Karpas-422 (cell line): ENCODE data around the gene MAGI1. TPM values are rescaled to one million over a fixed set of nuclear protein-coding genes. Genes with fewer than 3 reads are reported as not detected.

ENCODE experiments used
- DNase-seq: peaks from one replicate; pipeline ENCODE4 v3.0.0-alpha.2; 2015
- H2AFZ ChIP-seq: fragments of 200-600 bp; sonication (generic); 2 replicates; pipeline ENCODE4 v1.6.1; 2014; ENCODE audit warnings: antibody characterized with exemption, low read length, mixed read lengths
- H3K27ac ChIP-seq: fragments of 200-600 bp; sonication (generic); 2 replicates; pipeline ENCODE4 v1.5.1; 2014; ENCODE audit warnings: mild to moderate bottlenecking, low read length, moderate library complexity
- H3K27me3 ChIP-seq: fragments of 200-600 bp; sonication (generic); 2 replicates; pipeline ENCODE4 v1.6.1; 2014; ENCODE audit warnings: low read length, mixed read lengths
- H3K36me3 ChIP-seq: fragments of 200-600 bp; sonication (generic); 2 replicates; pipeline ENCODE4 v1.6.1; 2014; ENCODE audit warnings: low read length, mixed read lengths; ENCODE audit not compliant: insufficient read depth
- H3K4me1 ChIP-seq: fragments of 200-600 bp; sonication (generic); 2 replicates; pipeline ENCODE4 v1.6.1; 2014; ENCODE audit warnings: mild to moderate bottlenecking, low read length, mixed read lengths
- H3K4me2 ChIP-seq: fragments of 200-600 bp; sonication (generic); 2 replicates; pipeline ENCODE4 v1.6.1; 2014; ENCODE audit warnings: low read length, low read depth, mild to moderate bottlenecking; ENCODE audit not compliant: poor library complexity, severe bottlenecking
- H3K4me3 ChIP-seq: fragments of 200-600 bp; sonication (generic); 2 replicates; pipeline ENCODE4 v1.5.1; 2014; ENCODE audit warnings: mild to moderate bottlenecking, antibody characterized with exemption, low read length, mixed read lengths
- H3K79me2 ChIP-seq: fragments of 200-600 bp; sonication (generic); 2 replicates; pipeline ENCODE4 v1.6.1; 2014; ENCODE audit warnings: mild to moderate bottlenecking, low read length, mixed read lengths
- H3K9ac ChIP-seq: fragments of 200-600 bp; sonication (generic); 2 replicates; pipeline ENCODE4 v1.6.0; 2014; ENCODE audit warnings: low read length
- H3K9me2 ChIP-seq: fragments of 200-600 bp; sonication (generic), shearing (Covaris generic); replicated peaks from 2 replicates; pipeline ENCODE4 v1.6.0; 2014; ENCODE audit warnings: mild to moderate bottlenecking, low read length, moderate library complexity; ENCODE audit not compliant: insufficient read depth
- H3K9me3 ChIP-seq: fragments of 300-700, 200-600 bp; sonication (generic); 2 replicates; pipeline ENCODE4 v1.6.1; 2014; ENCODE audit warnings: low read length, mixed read lengths
- H4K20me1 ChIP-seq: fragments of 200-600 bp; sonication (generic); 2 replicates; pipeline ENCODE4 v1.6.1; 2014; ENCODE audit warnings: mild to moderate bottlenecking, antibody characterized with exemption, low read length, low read depth; ENCODE audit not compliant: insufficient read depth
- total RNA-seq: library from RNA; depleted of rRNA; stranded (reverse); fragments of >200 nt; shearing (Covaris generic); gene quantifications from 2 replicates; pipeline ENCODE4 v1.2.3, GENCODE V29; 2014; ENCODE audit warnings: low replicate concordance

The MAGI1 gene
- total RNA-seq, 1 experiment from 2014 or later = 0.71 TPM

DNA sequence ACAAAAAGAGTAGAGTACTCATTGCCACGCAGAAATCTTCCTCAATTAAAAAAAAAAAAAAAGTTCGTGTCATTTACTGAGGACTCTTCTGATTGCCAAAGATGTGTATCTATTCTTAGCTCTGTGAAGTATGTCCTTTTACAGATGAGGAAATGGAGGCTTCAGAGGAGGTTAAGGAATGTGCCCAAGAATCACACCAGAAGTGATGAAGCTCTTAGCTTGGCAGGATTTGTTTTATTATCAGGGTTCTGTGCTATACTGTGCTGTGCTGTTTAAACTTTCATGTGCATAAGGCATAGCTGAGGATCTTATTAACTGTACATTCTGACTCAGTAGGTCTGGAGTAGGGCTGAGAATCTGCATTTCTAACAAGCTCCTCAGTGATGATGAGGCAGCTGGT, 685.8 kb downstream of the MAGI1 start:
- Histone ChIP-seq H3K27ac (no peak overlapping the region), H3K9me3 (no peaks in the 10 kb centered on the region), H3K9me2 (no peaks in the 10 kb centered on the region), H3K4me1 (no peaks in the 10 kb centered on the region), H3K79me2 (no peaks in the 10 kb centered on the region), H4K20me1 (no peaks in the 10 kb centered on the region), H3K4me2 (no peak overlapping the region), H3K4me3 (no peak overlapping the region), H3K9ac (no peak overlapping the region), H3K36me3 (no peaks in the 10 kb centered on the region), H2AFZ (no peak overlapping the region), H3K27me3 (no peaks in the 10 kb centered on the region)
- no peak for DNase-seq

DNA sequence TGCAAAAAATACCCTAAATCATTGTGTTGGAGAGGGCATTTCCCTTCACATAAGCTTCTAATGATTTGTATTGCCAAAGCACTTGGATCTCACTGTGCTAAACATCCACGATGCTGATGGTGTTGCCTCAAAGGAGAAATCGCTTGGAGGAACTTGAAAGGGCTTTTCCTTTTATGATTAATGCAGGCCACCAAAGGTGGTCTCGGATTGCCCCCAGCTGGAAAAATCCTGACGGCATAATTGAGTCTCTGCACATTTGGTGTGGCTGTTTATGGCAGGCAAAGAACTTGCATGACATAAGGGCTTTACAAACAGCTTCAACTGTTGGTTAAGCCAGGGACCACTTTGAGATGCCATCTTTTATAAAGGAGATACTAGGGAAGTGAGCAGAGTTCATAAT, 687.0 kb downstream of the MAGI1 start:
- no peak for DNase-seq
- H3K9ac ChIP-seq = no peak overlapping the region
- H2AFZ ChIP-seq = no peak overlapping the region
- no peak overlapping the region for H3K4me3 ChIP-seq
- no peaks in the 10 kb centered on the region for H3K36me3 ChIP-seq
- no peaks in the 10 kb centered on the region for H3K27me3 ChIP-seq
- no peak overlapping the region for H3K4me2 ChIP-seq
- H3K79me2 ChIP-seq = no peaks in the 10 kb centered on the region
- H3K27ac ChIP-seq = no peak overlapping the region
- H3K9me3 ChIP-seq = no peaks in the 10 kb centered on the region
- no peaks in the 10 kb centered on the region for H4K20me1 ChIP-seq
- no peaks in the 10 kb centered on the region for H3K9me2 ChIP-seq
- no peaks in the 10 kb centered on the region for H3K4me1 ChIP-seq

DNA sequence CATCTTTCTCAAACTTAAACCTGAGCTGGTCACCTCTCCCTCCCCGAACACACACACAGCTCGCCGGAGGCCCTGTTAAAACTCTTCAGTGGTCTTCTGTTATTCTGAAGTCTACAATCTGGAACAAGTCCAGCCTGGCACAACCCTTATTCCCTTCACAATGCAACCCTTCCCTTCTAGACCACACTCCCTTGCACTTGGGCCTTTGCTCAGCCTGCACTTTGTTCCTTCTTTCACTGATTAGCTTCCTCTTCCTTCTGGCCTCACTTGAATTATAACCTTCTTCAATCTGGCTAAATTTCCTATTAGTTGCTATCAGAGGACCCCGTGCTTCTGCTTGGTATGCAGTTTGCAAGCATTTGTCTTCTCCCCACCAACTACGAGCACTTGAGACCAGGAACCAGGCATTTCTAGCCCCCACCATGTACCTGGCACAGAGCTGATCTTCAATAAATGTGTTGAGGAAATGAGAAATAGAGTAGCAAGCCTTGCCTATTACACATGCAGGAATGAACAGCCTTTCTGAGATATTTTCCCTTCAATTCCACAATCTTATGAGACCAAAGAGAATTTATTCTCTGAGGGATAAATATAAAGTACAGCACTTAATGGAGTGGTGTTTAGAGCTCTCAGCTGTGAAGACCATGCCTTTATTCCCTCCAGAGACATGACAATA, 687.8 kb downstream of the MAGI1 start:
- H3K9ac ChIP-seq = no peak overlapping the region
- no peaks in the 10 kb centered on the region for H3K9me2 ChIP-seq
- H4K20me1 ChIP-seq = no peaks in the 10 kb centered on the region
- H3K4me1 ChIP-seq = no peaks in the 10 kb centered on the region
- no peak for DNase-seq
- H3K4me3 ChIP-seq = no peak overlapping the region
- H3K79me2 ChIP-seq = no peaks in the 10 kb centered on the region
- H3K27ac ChIP-seq = no peak overlapping the region
- H3K27me3 ChIP-seq = no peaks in the 10 kb centered on the region
- H2AFZ ChIP-seq = no peak overlapping the region
- H3K36me3 ChIP-seq = no peaks in the 10 kb centered on the region
- no peak overlapping the region for H3K4me2 ChIP-seq
- no peaks in the 10 kb centered on the region for H3K9me3 ChIP-seq

DNA sequence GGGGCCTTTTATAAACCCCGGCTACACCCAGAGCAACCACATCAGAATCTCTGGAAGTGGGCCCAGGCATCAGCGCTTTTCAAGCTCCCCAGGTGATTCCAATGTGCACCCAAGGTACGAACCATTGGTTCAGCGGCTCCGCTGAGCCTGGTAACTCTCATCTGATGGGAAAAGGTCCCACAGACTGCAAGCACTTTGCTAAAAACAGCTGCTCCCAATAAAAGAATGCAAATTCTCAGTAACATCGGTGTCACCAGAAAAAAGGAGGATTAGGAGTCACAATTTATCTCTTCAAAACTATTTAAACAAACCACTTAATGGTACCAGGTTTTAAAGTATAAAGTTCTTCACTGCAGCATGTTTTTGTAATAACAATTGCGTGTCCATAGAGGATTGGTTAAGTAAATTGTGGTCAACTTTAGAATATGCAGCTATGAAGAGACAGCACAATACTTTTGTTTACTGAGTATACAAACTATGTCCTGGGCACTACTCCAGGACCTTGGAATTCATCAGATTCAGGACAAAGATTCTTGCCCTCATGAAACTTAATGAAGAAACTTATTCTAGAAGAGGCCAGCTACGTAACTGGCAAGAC, 690.2 kb downstream of the MAGI1 start:
- H3K4me2 ChIP-seq = no peak overlapping the region
- no peaks in the 10 kb centered on the region for H4K20me1 ChIP-seq
- H3K27ac ChIP-seq = no peak overlapping the region
- DNase-seq = no peak
- H3K36me3 ChIP-seq = no peaks in the 10 kb centered on the region
- no peaks in the 10 kb centered on the region for H3K4me1 ChIP-seq
- H3K9me3 ChIP-seq = no peaks in the 10 kb centered on the region
- H2AFZ ChIP-seq = no peak overlapping the region
- H3K9ac ChIP-seq = no peak overlapping the region
- H3K4me3 ChIP-seq = no peak overlapping the region
- H3K27me3 ChIP-seq = no peaks in the 10 kb centered on the region
- no peaks in the 10 kb centered on the region for H3K79me2 ChIP-seq
- H3K9me2 ChIP-seq = no peaks in the 10 kb centered on the region

DNA sequence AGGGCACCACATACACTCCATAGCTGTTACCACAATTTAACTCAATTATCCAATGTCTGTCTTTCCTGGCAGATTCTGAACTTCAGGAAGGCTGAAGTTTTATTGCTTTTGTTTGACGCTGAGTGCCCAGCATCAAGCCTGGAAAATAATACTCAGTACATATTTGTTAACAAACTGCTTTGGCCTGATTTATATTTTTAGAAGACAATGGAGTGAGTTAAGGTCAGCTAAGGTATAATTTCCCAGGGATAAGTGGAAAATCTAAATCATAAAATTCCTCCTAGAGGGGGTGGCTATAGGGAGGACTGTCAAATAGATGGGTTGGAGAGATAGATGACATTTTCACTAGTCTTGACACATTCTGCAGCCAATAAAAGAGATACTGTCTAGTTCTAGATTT, 691.6 kb downstream of the MAGI1 start:
- H3K79me2 ChIP-seq = no peaks in the 10 kb centered on the region
- no peaks in the 10 kb centered on the region for H3K4me1 ChIP-seq
- H3K27ac ChIP-seq = no peak overlapping the region
- H3K4me3 ChIP-seq = no peak overlapping the region
- no peak overlapping the region for H2AFZ ChIP-seq
- H3K9me3 ChIP-seq = no peaks in the 10 kb centered on the region
- DNase-seq = no peak
- H3K4me2 ChIP-seq = no peak overlapping the region
- H4K20me1 ChIP-seq = no peaks in the 10 kb centered on the region
- no peaks in the 10 kb centered on the region for H3K9me2 ChIP-seq
- H3K9ac ChIP-seq = no peak overlapping the region
- H3K36me3 ChIP-seq = no peaks in the 10 kb centered on the region
- H3K27me3 ChIP-seq = no peaks in the 10 kb centered on the region

DNA sequence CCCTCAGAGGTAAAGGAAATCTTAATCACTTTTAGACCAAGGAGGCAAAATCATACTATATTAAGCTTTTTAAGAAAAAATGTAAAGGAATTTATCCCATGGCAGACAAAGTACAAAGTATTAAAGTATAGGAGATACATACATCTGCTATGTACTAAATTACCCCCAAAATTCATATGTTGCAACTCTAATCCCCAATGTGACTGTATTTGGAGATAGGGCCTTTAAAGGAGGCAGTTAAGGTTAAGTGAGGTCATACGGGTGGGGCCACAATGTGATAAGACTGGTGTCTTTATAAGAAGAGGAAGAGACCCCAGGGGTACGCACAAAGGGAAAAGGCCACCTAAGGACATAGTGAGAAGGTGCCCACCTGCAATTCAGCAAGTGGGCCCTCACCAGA, 693.9 kb downstream of the MAGI1 start:
- Histone ChIP-seq H3K36me3 (no peaks in the 10 kb centered on the region), H3K4me2 (no peak overlapping the region), H3K9me3 (no peaks in the 10 kb centered on the region), H3K27me3 (no peaks in the 10 kb centered on the region), H3K27ac (no peak overlapping the region), H3K4me3 (no peak overlapping the region), H4K20me1 (no peaks in the 10 kb centered on the region), H3K4me1 (no peaks in the 10 kb centered on the region), H2AFZ (no peak overlapping the region), H3K9ac (no peak overlapping the region), H3K79me2 (no peaks in the 10 kb centered on the region), H3K9me2 (no peaks in the 10 kb centered on the region)
- DNase-seq = no peak

DNA sequence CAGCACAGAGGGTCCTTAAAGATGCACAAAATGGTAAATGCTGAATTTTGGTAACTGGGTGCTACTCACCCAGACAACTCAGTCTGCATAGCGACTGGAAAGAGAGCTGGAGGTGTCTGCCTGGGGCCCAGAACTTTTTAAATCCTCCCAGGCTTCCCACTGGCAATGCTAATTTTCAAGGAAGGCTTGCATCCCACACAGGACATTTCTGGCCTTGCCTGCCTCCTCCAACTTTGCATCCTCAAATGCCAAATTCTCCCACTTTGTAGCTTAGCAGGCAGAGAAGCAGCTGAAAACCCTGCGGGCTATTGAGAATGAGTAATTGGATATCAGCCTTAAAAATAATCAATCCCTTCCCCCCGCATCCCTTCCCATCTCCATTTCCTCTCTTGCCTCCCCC, 694.3 kb downstream of the MAGI1 start:
- Histone ChIP-seq H3K9me3 (no peaks in the 10 kb centered on the region), H3K27ac (no peak overlapping the region), H3K4me2 (no peak overlapping the region), H3K36me3 (no peaks in the 10 kb centered on the region), H3K4me3 (no peak overlapping the region), H4K20me1 (no peaks in the 10 kb centered on the region), H3K9me2 (no peaks in the 10 kb centered on the region), H3K79me2 (no peaks in the 10 kb centered on the region), H2AFZ (no peak overlapping the region), H3K4me1 (no peaks in the 10 kb centered on the region), H3K27me3 (no peaks in the 10 kb centered on the region), H3K9ac (no peak overlapping the region)
- no peak for DNase-seq

DNA sequence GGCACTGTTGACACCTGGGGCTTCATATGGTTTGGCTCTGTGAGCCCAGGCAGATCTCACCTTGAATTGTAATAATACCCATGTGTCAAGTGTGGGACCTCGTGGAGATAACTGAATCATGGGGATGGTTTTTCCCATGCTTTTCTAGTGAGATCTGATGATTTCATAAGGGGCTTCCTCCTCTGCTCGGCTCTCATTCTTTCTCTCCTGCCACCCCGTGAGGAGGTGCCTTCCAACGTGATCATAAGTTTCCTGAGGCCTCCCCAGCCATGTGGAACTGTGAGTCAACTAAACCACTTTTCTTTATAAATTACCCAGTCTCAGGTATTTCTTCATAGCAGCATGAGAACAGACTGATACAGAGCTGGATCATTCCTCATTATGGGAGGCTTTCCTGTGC, 695.0 kb downstream of the MAGI1 start:
- no peaks in the 10 kb centered on the region for H3K36me3 ChIP-seq
- no peak overlapping the region for H3K4me2 ChIP-seq
- H3K79me2 ChIP-seq = no peaks in the 10 kb centered on the region
- H3K4me3 ChIP-seq = no peak overlapping the region
- H3K27me3 ChIP-seq = no peaks in the 10 kb centered on the region
- H3K27ac ChIP-seq = no peak overlapping the region
- H4K20me1 ChIP-seq = no peaks in the 10 kb centered on the region
- H3K9ac ChIP-seq = no peak overlapping the region
- H3K9me2 ChIP-seq = no peaks in the 10 kb centered on the region
- H3K9me3 ChIP-seq = no peaks in the 10 kb centered on the region
- DNase-seq = no peak
- H2AFZ ChIP-seq = no peak overlapping the region
- no peaks in the 10 kb centered on the region for H3K4me1 ChIP-seq
